ENCODE data around the gene MAP6D1.

MAP6D1 gene

GRCh38 chr3:183808355-183808754, 17.0 kb downstream of the MAP6D1 start:
- no peak for TF ChIP-seq ZNF18 (tag by site-specific recombination; IDR thresholded peaks at IDR 0.05)
- TF ChIP-seq GFI1B (tag by site-specific recombination; IDR thresholded peaks at IDR 0.05): no peak
- no peak for TF ChIP-seq ZNF133 (tag by site-specific recombination; IDR thresholded peaks at IDR 0.05)
- TF ChIP-seq ZNF670 (tag by site-specific recombination; IDR thresholded peaks at IDR 0.05; ENCODE audit: low read depth): no peak
- no peak for TF ChIP-seq TRIM28 (IDR thresholded peaks at IDR 0.05; ENCODE audit: borderline replicate concordance, low read length)
- no peak for TF ChIP-seq ZNF473 (tag by site-specific recombination; IDR thresholded peaks at IDR 0.05)
- TF ChIP-seq ZNF221 (tag by site-specific recombination; IDR thresholded peaks at IDR 0.05; ENCODE audit: borderline replicate concordance): no peak
- no peak for TF ChIP-seq ZSCAN30 (tag by site-specific recombination; IDR thresholded peaks at IDR 0.05)
- no peak for TF ChIP-seq SP3 (tag by site-specific recombination; IDR thresholded peaks at IDR 0.05)
- TF ChIP-seq, protein P1, sequence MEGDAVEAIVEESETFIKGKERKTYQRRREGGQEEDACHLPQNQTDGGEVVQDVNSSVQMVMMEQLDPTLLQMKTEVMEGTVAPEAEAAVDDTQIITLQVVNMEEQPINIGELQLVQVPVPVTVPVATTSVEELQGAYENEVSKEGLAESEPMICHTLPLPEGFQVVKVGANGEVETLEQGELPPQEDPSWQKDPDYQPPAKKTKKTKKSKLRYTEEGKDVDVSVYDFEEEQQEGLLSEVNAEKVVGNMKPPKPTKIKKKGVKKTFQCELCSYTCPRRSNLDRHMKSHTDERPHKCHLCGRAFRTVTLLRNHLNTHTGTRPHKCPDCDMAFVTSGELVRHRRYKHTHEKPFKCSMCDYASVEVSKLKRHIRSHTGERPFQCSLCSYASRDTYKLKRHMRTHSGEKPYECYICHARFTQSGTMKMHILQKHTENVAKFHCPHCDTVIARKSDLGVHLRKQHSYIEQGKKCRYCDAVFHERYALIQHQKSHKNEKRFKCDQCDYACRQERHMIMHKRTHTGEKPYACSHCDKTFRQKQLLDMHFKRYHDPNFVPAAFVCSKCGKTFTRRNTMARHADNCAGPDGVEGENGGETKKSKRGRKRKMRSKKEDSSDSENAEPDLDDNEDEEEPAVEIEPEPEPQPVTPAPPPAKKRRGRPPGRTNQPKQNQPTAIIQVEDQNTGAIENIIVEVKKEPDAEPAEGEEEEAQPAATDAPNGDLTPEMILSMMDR (tag by site-specific recombination; IDR thresholded peaks at IDR 0.05): no peak
- no peak for TF ChIP-seq ZNF560 (tag by site-specific recombination; IDR thresholded peaks at IDR 0.05; ENCODE audit: borderline replicate concordance)
- no peak for TF ChIP-seq ZNF157 (tag by site-specific recombination; IDR thresholded peaks at IDR 0.05)
- no peak for TF ChIP-seq ZNF596 (tag by site-specific recombination; IDR thresholded peaks at IDR 0.05)
- no peak for TF ChIP-seq ZNF580 (tag by site-specific recombination; IDR thresholded peaks at IDR 0.05)
- Histone ChIP-seq H3K9me3 (ENCODE audit: control insufficient read depth, insufficient read depth, low read depth, low read length) (no peaks in the 10 kb centered on the region), H3K4me3 (ENCODE audit: low read depth, low read length) (no peak overlapping the region), H3K4me1 (ENCODE audit: control insufficient read depth, insufficient read depth, low read length) (no peaks in the 10 kb centered on the region), H3K36me3 (ENCODE audit: control insufficient read depth in 2 of 2, insufficient read depth in 1 of 2, low read length in 2 of 2) (peaks cover 12 to 93% of the 10 kb centered on the region in 2 experiments; a peak in 2 of 3 replicates), H3K27ac (ENCODE audit: extremely low read depth, low read depth, low read length) (no peak overlapping the region)
- ChIA-PET POLR2A (no interaction called here), CTCF (interaction anchor here (1.3 kb wide), 1 partner anchor 41 kb away, joined by 3 read pairs; no protein-coding TSS in a partner anchor)

DNA sequence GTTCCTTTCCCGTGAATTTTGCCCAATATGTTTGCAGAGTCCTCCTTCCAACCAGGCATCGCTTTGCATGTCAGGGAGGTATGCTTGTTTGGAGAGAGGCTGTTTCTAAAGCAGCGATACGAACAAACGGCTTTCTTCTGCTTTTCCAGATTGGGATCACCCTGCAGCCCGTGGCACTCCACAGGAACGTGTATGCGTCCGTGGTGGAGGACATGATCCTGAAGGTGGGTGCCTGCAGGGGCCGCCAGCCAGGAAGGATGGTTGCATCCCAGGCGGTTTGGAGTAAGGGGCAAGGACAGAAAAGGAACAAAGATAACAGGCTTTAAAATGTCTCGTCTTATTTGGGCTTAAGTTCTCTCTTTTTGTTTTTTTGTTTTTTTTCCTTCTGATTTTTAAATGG, 17.5 kb downstream of the MAP6D1 start:
- no peak overlapping the region for H3K27ac ChIP-seq (ENCODE audit: extremely low read depth, low read depth, low read length)
- no peaks in the 10 kb centered on the region for H3K4me1 ChIP-seq (ENCODE audit: control insufficient read depth, insufficient read depth, low read length)
- H3K9me3 ChIP-seq (ENCODE audit: control insufficient read depth, insufficient read depth, low read depth, low read length): no peaks in the 10 kb centered on the region
- H3K36me3 ChIP-seq (ENCODE audit: control insufficient read depth in 2 of 2, insufficient read depth in 1 of 2, low read length in 2 of 2): peaks cover 13 to 95% of the 10 kb centered on the region in 2 experiments; a peak in 2 of 3 replicates
- TF ChIP-seq ZNF529 (tag by site-specific recombination; IDR thresholded peaks at IDR 0.05; ENCODE audit: insufficient replicate concordance) (no peak), ZNF10 (tag by site-specific recombination; IDR thresholded peaks at IDR 0.05) (no peak), BCL11B (tag by site-specific recombination; IDR thresholded peaks at IDR 0.05; ENCODE audit: low read depth) (no peak), ZNF510 (tag by site-specific recombination; IDR thresholded peaks at IDR 0.05; ENCODE audit: insufficient replicate concordance) (no peak), ZNF354C (tag by site-specific recombination; IDR thresholded peaks at IDR 0.05; ENCODE audit: borderline replicate concordance, low read depth) (no peak), ZNF629 (tag by site-specific recombination; IDR thresholded peaks at IDR 0.05) (no peak), ZNF48 (tag by site-specific recombination; IDR thresholded peaks at IDR 0.05) (no peak)
- TF ChIP-seq, protein P2, sequence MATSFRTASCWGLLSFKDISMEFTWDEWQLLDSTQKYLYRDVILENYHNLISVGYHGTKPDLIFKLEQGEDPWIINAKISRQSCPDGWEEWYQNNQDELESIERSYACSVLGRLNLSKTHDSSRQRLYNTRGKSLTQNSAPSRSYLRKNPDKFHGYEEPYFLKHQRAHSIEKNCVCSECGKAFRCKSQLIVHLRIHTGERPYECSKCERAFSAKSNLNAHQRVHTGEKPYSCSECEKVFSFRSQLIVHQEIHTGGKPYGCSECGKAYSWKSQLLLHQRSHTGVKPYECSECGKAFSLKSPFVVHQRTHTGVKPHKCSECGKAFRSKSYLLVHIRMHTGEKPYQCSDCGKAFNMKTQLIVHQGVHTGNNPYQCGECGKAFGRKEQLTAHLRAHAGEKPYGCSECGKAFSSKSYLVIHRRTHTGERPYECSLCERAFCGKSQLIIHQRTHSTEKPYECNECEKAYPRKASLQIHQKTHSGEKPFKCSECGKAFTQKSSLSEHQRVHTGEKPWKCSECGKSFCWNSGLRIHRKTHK (tag by site-specific recombination; IDR thresholded peaks at IDR 0.05): no peak
- POLR2A ChIA-PET: no interaction called here
- CTCF ChIA-PET: no interaction called here
- no peak overlapping the region for H3K4me3 ChIP-seq (ENCODE audit: low read depth, low read length)

Data from HEK293 (cell line).